Left renal cortex interstitium (tissue), 4 donors: ENCODE results near the gene KCTD21. TPM values are rescaled to one million over a fixed set of nuclear protein-coding genes. Genes with fewer than 3 reads are reported as not detected.

Source experiments
- DNase-seq, 4 donors: peaks; one replicate each; pipeline ENCODE4 v3.0.0-alpha.2; 2013; ENCODE audit warnings: low read depth in 4 of 4, low spot score in 2 of 4, missing footprints in 1 of 4
- polyA plus RNA-seq, 4 donors: library from polyadenylated mRNA; unstranded; fragments of 120-200 nt; gene quantifications; one replicate each; pipeline ENCODE4 v1.2.1, GENCODE V29; 2013; ENCODE audit not compliant: insufficient read length in 4 of 4

The KCTD21 gene
- polyA plus RNA-seq, 4 donors: 8.3 to 9.9 (median 9.1) TPM

- DNase-seq: no peak
These were observed 38.8 kb downstream of the KCTD21 start for GRCh38 chr11:78149646-78150045.

GRCh38 chr11:78147807-78148206, 40.6 kb downstream of the KCTD21 start:
- no peak for DNase-seq

GRCh38 chr11:78145511-78146025, 42.9 kb downstream of the KCTD21 start:
- DNase-seq: no peak

GRCh38 chr11:78140392-78141077, 47.9 kb downstream of the KCTD21 start:
- DNase-seq: no peak

GRCh38 chr11:78139422-78140391, 48.7 kb downstream of the KCTD21 start, which contains the start of gene ALG8:
ALG8 (minus strand) TSS chr11:78139626; CDS start chr11:78139588, 38 bp downstream.
- DNase-seq: peak; percentile 84 to 94 (median 90)

- no peak for DNase-seq
These were observed 49.6 kb downstream of the KCTD21 start for GRCh38 chr11:78138694-78139421.

GRCh38 chr11:78138291-78138690, 50.1 kb downstream of the KCTD21 start:
- DNase-seq: no peak

GRCh38 chr11:78132475-78132874, 56.0 kb downstream of the KCTD21 start:
- DNase-seq: no peak

GRCh38 chr11:78131956-78132355, 56.5 kb downstream of the KCTD21 start:
- DNase-seq: no peak

- DNase-seq: no peak
These were observed 61.0 kb downstream of the KCTD21 start for GRCh38 chr11:78127403-78127802.

Other genes starting within 250 kb of the KCTD21 start
- 10 to 100 TPM; 39.9 to 46.9 (median 44.3) TPM for gene INTS4, start 194.0 kb downstream of the KCTD21 start, polyA plus RNA-seq
- 10 to 100 TPM; 11.7 to 16.9 (median 13.3) TPM for gene KCTD14, start 165.3 kb downstream of the KCTD21 start, polyA plus RNA-seq
- gene THRSP, start 124.8 kb downstream of the KCTD21 start, polyA plus RNA-seq: under 1 TPM in 3 of 4 donors, not detected in 1; 0.34 to 0.46 (median 0.43) TPM
- 100 to 1,000 TPM; 143 to 218 (median 152) TPM for gene NDUFC2, start 108.8 kb downstream of the KCTD21 start, polyA plus RNA-seq
- gene ALG8, start 49.0 kb downstream of the KCTD21 start, polyA plus RNA-seq: 10 to 100 TPM; 57.5 to 61.1 (median 58.9) TPM
- 1 to 10 TPM; 4.3 to 8.2 (median 5.8) TPM for gene USP35, start 293 bp upstream of the KCTD21 start, polyA plus RNA-seq
- 10 to 100 TPM; 17.0 to 19.1 (median 18.7) TPM for gene GAB2, start 229.2 kb upstream of the KCTD21 start, polyA plus RNA-seq